Measurements from ENCODE around the gene FAM50A. TPM values are rescaled to one million over a fixed set of nuclear protein-coding genes. Genes with fewer than 3 reads are reported as not detected.

Gene FAM50A
- total and polyA plus RNA-seq, 2 experiments from 2014 or later = 81.8 to 147 TPM

DNA sequence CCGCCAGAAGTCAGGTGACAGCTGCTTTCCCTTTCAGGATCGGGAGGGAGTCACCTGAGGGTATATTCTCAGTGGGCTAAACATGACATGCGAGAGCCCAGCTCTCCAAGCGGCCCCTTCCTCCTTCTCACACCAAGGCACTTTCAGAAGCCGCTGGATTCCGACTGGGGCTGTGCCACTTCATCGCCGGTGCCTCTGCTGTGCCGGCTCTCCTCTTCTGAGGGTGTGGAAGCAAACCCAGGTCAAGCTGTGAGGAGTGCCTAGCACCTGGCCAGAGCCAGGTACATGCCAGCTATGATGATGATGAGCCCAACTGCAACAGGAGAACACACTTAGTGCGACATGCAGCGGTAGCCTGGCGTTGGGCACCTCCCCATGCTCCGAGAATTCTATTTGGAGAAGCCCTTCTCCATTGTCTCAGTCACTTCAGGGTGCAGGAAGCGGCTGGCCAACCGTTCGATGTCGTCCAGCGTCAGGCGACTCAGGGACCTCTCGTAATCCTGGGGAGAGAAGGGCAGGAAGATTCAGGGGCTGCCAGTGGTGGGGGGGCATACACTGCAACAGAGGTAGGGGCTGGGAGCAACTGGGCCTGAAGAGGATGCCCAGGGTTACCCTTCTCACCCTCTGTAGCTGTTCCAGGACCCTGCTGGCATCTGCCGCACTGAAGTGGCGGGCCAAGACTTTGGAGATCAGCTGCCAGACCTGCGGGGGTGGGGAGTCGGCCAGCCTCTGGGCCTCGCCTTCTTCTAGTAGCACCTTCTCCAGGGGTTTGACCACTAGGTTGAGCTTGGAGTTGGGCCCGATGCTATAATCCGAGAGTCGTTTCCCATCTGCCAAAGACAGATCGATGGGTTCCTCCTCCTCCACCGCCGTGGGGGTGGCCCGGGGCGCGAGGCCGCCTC, 41.5 kb downstream of the FAM50A start:
- DNase-seq (ENCODE audit: low read depth in 1 of 2, low spot score in 1 of 2) = no peak
- Histone ChIP-seq H3K27me3 (no peaks in the 10 kb centered on the region), H3K4me1 (ENCODE audit: low read depth) (peaks cover 2% of the 10 kb centered on the region), H3K36me3 (no peaks in the 10 kb centered on the region), H3K9me3 (ENCODE audit: low read depth) (no peaks in the 10 kb centered on the region), H3K27ac (no peak overlapping the region), H3K4me3 (peak overlapping the region; percentile 62)
- TF ChIP-seq CTCF (IDR thresholded peaks at IDR 0.05; ENCODE audit: low read depth, low read length) = no peak

- Histone ChIP-seq H3K4me3 (peak overlapping the region; percentile 62), H3K4me1 (ENCODE audit: low read depth) (peaks cover 2% of the 10 kb centered on the region), H3K27ac (no peak overlapping the region), H3K27me3 (no peaks in the 10 kb centered on the region), H3K36me3 (no peaks in the 10 kb centered on the region), H3K9me3 (ENCODE audit: low read depth) (no peaks in the 10 kb centered on the region)
- no peak for TF ChIP-seq CTCF (IDR thresholded peaks at IDR 0.05; ENCODE audit: low read depth, low read length)
- peak in 1 of 2 donors; percentile 14 for DNase-seq (ENCODE audit: low read depth in 1 of 2, low spot score in 1 of 2)
Measured at GRCh38 chrX:154486052-154486395, 42.1 kb downstream of the FAM50A start.

DNA sequence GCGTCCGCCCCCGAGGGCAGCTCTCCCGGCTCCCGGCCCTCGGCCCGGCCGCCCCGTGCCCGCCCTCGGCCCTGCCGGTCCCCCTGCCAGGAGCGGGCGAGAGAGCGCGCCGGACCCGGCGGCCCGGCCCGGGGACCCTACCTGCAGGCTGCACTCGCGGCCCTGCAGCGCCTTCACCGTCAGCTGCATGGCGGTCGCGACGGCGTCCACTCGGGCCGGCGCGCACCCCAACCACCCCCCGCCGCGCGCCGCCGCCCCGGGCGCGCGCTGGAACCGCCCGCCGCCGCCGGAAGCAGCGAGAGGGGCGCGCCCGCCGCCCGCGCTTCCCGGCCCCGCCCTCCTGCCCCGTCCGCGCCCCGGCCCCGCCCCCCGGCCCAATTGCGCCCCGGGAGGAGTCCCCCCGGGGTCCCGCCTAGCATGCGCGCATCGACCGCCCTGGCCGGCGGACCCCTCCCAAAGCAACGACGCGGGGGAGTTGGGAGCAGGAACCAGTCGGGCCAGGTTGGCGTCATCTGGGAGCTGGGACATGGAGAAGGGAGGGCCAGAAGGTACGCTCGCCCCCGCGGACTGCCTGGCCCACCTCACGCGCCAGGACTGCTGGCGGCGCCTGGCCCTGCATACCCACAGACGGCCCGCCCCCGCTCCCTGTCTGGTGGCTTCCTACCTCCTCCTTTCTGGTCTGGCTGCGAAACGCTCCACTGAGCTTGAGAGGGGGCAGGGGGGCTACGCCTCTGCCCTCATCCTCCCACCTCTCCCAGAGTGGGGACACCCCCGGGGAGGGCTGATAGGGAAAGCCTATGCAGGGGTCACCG, 42.7 kb downstream of the FAM50A start, which contains the start of gene UBL4A:
TSS of gene UBL4A (minus strand) at position 220 of the 812 bp plus-strand sequence. CDS start at position 189, 31 bp downstream.
- no peak for TF ChIP-seq CTCF (IDR thresholded peaks at IDR 0.05; ENCODE audit: low read depth, low read length)
- Histone ChIP-seq H3K27me3 (no peaks in the 10 kb centered on the region), H3K36me3 (no peaks in the 10 kb centered on the region), H3K9me3 (ENCODE audit: low read depth) (no peaks in the 10 kb centered on the region), H3K27ac (peak within 1 kb of the TSS; percentile 34), H3K4me1 (ENCODE audit: low read depth) (peaks cover 2% of the 10 kb centered on the region), H3K4me3 (peak within 1 kb of the TSS; percentile 62)
- peak; percentile 59 to 75 for DNase-seq (ENCODE audit: low read depth in 1 of 2, low spot score in 1 of 2)

DNA sequence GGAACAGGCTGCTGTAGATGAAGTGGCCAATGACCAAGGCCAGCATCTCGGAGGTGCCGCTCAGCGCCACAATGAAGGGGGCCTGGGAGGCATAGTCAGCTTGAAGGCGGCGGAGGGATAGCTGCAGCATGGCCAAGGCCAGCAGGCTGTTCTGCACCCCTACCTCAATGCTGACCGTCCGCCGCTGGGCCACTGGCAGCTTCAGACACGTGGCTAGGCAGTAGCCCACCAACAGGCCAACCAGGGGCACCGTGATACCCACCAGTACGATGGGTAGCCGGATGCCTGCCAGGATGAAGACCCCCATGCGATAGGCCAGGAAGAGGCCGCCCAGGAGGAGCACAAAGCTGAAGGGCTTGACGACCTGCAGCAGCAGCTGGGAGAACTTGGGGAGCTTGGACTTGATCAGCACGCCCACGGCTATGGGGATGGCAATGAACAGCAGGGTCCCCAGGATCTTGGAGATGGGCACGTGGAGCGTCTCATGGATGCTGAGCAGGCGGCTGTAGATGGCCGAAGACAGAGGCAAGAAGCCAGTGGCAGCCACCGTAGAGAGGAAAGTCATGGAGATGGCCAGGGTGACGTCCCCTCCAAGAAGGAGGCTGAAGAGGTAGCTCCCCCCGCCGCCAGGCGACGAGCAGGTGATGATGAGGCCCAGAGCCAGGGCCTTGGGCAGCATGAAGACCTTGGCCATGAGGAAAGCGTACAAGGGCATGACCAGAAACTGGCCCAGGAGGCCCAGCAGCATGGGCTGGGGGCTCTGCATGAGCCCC, 43.8 kb downstream of the FAM50A start:
- Histone ChIP-seq H3K27me3 (no peaks in the 10 kb centered on the region), H3K4me3 (no peak overlapping the region), H3K9me3 (ENCODE audit: low read depth) (no peaks in the 10 kb centered on the region), H3K36me3 (no peaks in the 10 kb centered on the region), H3K4me1 (ENCODE audit: low read depth) (peaks cover 2% of the 10 kb centered on the region), H3K27ac (no peak overlapping the region)
- TF ChIP-seq CTCF (IDR thresholded peaks at IDR 0.05; ENCODE audit: low read depth, low read length) = no peak
- DNase-seq (ENCODE audit: low read depth in 1 of 2, low spot score in 1 of 2) = no peak
